ENCODE data around the gene POC1B.

POC1B gene

GRCh38 chr12:89493670-89494302 lies 32.1 kb downstream of the POC1B start:
- DNase-seq: no peak

GRCh38 chr12:89492883-89493282 lies 33.0 kb downstream of the POC1B start:
- no peak for DNase-seq

- DNase-seq: no peak
These were observed 34.9 kb downstream of the POC1B start for GRCh38 chr12:89490922-89491321.

GRCh38 chr12:89486264-89486663 lies 39.6 kb downstream of the POC1B start:
- no peak for DNase-seq

- DNase-seq: no peak
These were observed 41.4 kb downstream of the POC1B start for GRCh38 chr12:89484470-89484869.

GRCh38 chr12:89481213-89481914 lies 44.5 kb downstream of the POC1B start:
- DNase-seq: no peak

- DNase-seq: no peak
These were observed 45.9 kb downstream of the POC1B start for GRCh38 chr12:89479982-89480381.

- DNase-seq: no peak
These were observed 48.1 kb downstream of the POC1B start for GRCh38 chr12:89477633-89478279.

- DNase-seq: no peak
These were observed 48.8 kb downstream of the POC1B start for GRCh38 chr12:89476904-89477595.

GRCh38 chr12:89476232-89476631 lies 49.6 kb downstream of the POC1B start:
- no peak for DNase-seq

- DNase-seq: no peak
These were observed 50.5 kb downstream of the POC1B start for GRCh38 chr12:89475203-89475990.

GRCh38 chr12:89474615-89475014 lies 51.2 kb downstream of the POC1B start:
- no peak for DNase-seq

GRCh38 chr12:89472508-89472907 lies 53.3 kb downstream of the POC1B start:
- no peak for DNase-seq

- DNase-seq: no peak
These were observed 54.9 kb downstream of the POC1B start for GRCh38 chr12:89470741-89471509.

GRCh38 chr12:89469361-89469760 lies 56.5 kb downstream of the POC1B start:
- no peak for DNase-seq

GRCh38 chr12:89468648-89469326 lies 57.1 kb downstream of the POC1B start:
- DNase-seq: no peak

GRCh38 chr12:89468017-89468416 lies 57.8 kb downstream of the POC1B start:
- no peak for DNase-seq

GRCh38 chr12:89464974-89465592 lies 60.8 kb downstream of the POC1B start:
- DNase-seq: no peak

- DNase-seq: peak; percentile 10
These were observed 63.9 kb downstream of the POC1B start for GRCh38 chr12:89461649-89462612.

GRCh38 chr12:89461190-89461589 lies 64.7 kb downstream of the POC1B start:
- DNase-seq: no peak

Measured in NCI-H187 treated with DMSO at 0.1 percent for 48 hours (cell line).